OCI-LY1 (cell line): ENCODE results near the gene SLC9A9.
A peak's percentile ranks its signal among the peaks of the same experiment; 100 is the strongest.
"Not testable (repeated sequence)": the region's sequence is repeated elsewhere in the genome, so short reads cannot be mapped to it uniquely, and the experiment has no call there.

Experiments used
- H2AFZ ChIP-seq: fragments of 200-600 bp; sonication (generic), shearing (Covaris generic); 2 replicates; pipeline ENCODE4 v1.6.0; 2014; ENCODE audit warnings: antibody characterized with exemption, mild to moderate bottlenecking, low read length
- H3F3A ChIP-seq: fragments of 200-600 bp; sonication (generic), shearing (Covaris generic); 2 replicates; pipeline ENCODE4 v1.6.0; 2014; ENCODE audit warnings: mild to moderate bottlenecking, antibody characterized with exemption, low read length, moderate library complexity; ENCODE audit not compliant: insufficient read depth
- H3K27ac ChIP-seq: fragments of 200-600 bp; sonication (generic); 2 replicates; pipeline ENCODE4 v1.5.1; 2014; ENCODE audit warnings: low read length, mixed run types, mild to moderate bottlenecking, low read depth; ENCODE audit not compliant: poor library complexity, severe bottlenecking
- H3K27me3 ChIP-seq: fragments of 200-600 bp; sonication (generic); 2 replicates; pipeline ENCODE4 v1.6.0; 2014; ENCODE audit warnings: antibody characterized with exemption, mild to moderate bottlenecking, low read length, moderate library complexity; ENCODE audit not compliant: insufficient read depth
- H3K36me3 ChIP-seq: fragments of 200-600 bp; sonication (generic); 2 replicates; pipeline ENCODE4 v1.6.1; 2014; ENCODE audit warnings: mild to moderate bottlenecking, antibody characterized with exemption, low read length, moderate library complexity, mixed read lengths; ENCODE audit not compliant: insufficient read depth
- H3K4me1 ChIP-seq: fragments of 200-600 bp; sonication (generic); 2 replicates; pipeline ENCODE4 v1.5.1; 2014; ENCODE audit warnings: mild to moderate bottlenecking, low read length, moderate library complexity; ENCODE audit not compliant: insufficient read depth, severe bottlenecking
- H3K4me2 ChIP-seq: fragments of 200-600 bp; sonication (generic), shearing (Covaris generic); 2 replicates; pipeline ENCODE4 v1.6.1; 2014; ENCODE audit warnings: low read length
- H3K4me3 ChIP-seq: fragments of 200-600 bp; sonication (generic); 2 replicates; pipeline ENCODE4 v1.5.1; 2014; ENCODE audit warnings: low read length, low read depth, mild to moderate bottlenecking, mixed read lengths; ENCODE audit not compliant: poor library complexity, severe bottlenecking
- H3K79me2 ChIP-seq: fragments of 200-600 bp; shearing (Covaris generic); 2 replicates; pipeline ENCODE4 v1.6.1; 2016; ENCODE audit warnings: mixed run types, low read length, mixed read lengths; ENCODE audit not compliant: insufficient read depth
- H3K9ac ChIP-seq: fragments of 200-600 bp; sonication (generic), shearing (Covaris generic); 2 replicates; pipeline ENCODE4 v1.6.1; 2014; ENCODE audit warnings: mild to moderate bottlenecking, low read length, mixed read lengths
- H3K9me2 ChIP-seq: fragments of 200-600 bp; sonication (generic), shearing (Covaris generic); 2 replicates; pipeline ENCODE4 v1.6.1; 2014; ENCODE audit warnings: low read depth, mild to moderate bottlenecking, low read length, mixed read lengths
- H3K9me3 ChIP-seq: fragments of 200-600 bp; shearing (Covaris generic); 2 replicates; pipeline ENCODE4 v1.6.1; 2014; ENCODE audit warnings: low read length, mixed read lengths
- H4K20me1 ChIP-seq: fragments of 200-600 bp; sonication (generic), shearing (Covaris generic); 2 replicates; pipeline ENCODE4 v1.6.0; 2016; ENCODE audit warnings: mild to moderate bottlenecking, low read length; ENCODE audit not compliant: insufficient read depth
- CTCF ChIP-seq: fragments of 200-600 bp; sonication (generic), shearing (Covaris generic); IDR thresholded peaks from 2 replicates; pipeline ENCODE4 v1.5.1; 2017; ENCODE audit warnings: mild to moderate bottlenecking, antibody characterized with exemption, low read length, moderate library complexity, mixed read lengths
- EZH2 ChIP-seq: fragments of 200-600 bp; sonication (generic), shearing (Covaris generic); IDR thresholded peaks from 2 replicates; pipeline ENCODE4 v1.8.0; 2017; ENCODE audit warnings: borderline replicate concordance, mixed run types, mild to moderate bottlenecking, antibody characterized with exemption, low read length, moderate library complexity, mixed read lengths

Gene SLC9A9

DNA sequence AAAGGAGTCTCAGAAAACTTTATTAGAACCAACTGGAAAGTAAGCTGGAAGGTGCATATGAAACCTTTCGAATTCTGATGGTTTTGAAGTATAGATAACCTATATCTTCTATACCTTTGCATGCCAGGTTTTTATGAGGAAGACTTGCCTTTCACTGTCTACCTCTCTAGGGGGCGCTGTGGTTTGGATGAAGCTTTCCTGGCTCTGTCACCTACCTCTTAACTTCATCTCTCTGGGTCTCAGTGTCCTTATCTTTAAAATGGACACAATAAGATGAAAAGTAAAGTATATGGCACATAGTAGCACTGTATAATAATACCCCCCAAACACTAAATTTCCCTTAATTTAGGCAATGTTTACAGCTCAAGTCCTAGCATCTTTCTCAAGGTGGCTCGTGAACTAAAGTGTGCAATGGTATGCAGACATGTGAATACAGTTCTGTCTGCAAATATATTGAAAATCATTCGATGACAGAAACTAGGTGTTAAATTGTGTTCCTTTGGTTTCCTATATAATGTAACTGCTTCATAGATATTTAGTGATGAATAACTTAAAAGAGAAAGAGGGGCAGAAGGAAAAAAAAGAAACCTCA is 414.4 kb downstream of the SLC9A9 start:
- no peaks in the 10 kb centered on the region for H3K27me3 ChIP-seq
- no peaks in the 10 kb centered on the region for H4K20me1 ChIP-seq
- H3K9me2 ChIP-seq, result no peaks in the 10 kb centered on the region
- peaks cover 99% of the 10 kb centered on the region for H3K4me1 ChIP-seq
- H3K79me2 ChIP-seq, result no peaks in the 10 kb centered on the region
- peak overlapping the region; percentile 76 for H3K27ac ChIP-seq
- H2AFZ ChIP-seq, result no peak overlapping the region
- H3K36me3 ChIP-seq, result no peaks in the 10 kb centered on the region
- peak overlapping the region; percentile 46 for H3K9ac ChIP-seq
- no peaks in the 10 kb centered on the region for H3K9me3 ChIP-seq
- TF ChIP-seq EZH2 (no peak), CTCF (peak; percentile 93)
- no peaks in the 10 kb centered on the region for H3F3A ChIP-seq
- peak overlapping the region; percentile 44 for H3K4me2 ChIP-seq
- peak overlapping the region; percentile 28 for H3K4me3 ChIP-seq

- H3K27ac ChIP-seq, result peak overlapping the region; percentile 63
- H3K4me2 ChIP-seq, result not testable (repeated sequence)
These were observed 417.0 kb downstream of the SLC9A9 start for GRCh38 chr3:143431298-143431697.

DNA sequence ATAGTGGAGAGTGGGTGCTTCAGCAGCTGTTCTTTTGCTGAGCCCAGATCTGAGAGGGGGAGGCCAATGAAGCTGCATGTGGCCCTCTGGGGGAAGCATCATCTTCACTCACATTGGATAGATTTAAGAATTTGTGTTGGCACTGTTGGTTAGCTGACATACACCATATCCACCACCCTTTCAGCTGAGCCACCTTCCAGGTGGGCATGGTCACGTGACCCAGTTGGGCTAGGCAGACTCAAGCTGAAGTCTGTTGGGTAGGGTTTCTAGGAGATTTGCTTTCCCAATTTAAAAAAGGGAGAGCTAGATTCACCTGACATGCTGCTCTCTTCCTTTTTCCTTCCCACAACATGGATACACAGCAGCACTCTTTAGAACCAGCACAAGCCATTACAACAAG is 417.7 kb downstream of the SLC9A9 start:
- Histone ChIP-seq H3K4me2 (peak overlapping the region; percentile 43; the same call in 1 of the 2 replicates), H3K79me2 (no peaks in the 10 kb centered on the region), H3K4me1 (peaks cover 90% of the 10 kb centered on the region), H3K27me3 (no peaks in the 10 kb centered on the region), H3K36me3 (no peaks in the 10 kb centered on the region), H3K9ac (no peak overlapping the region; the same call in 1 of the 2 replicates), H3K9me3 (no peaks in the 10 kb centered on the region), H3K4me3 (no peak overlapping the region), H3F3A (no peaks in the 10 kb centered on the region), H2AFZ (no peak overlapping the region), H3K27ac (peak overlapping the region; percentile 63), H3K9me2 (no peaks in the 10 kb centered on the region), H4K20me1 (no peaks in the 10 kb centered on the region)
- TF ChIP-seq EZH2 (no peak), CTCF (no peak)

More at GRCh38 chr3:143431298-143431697, 417.0 kb downstream of the SLC9A9 start:
- H3K4me1 ChIP-seq, result peaks cover 98% of the 10 kb centered on the region
- not testable (repeated sequence) for H2AFZ ChIP-seq, H3K4me3 ChIP-seq, H3K9me3 ChIP-seq, H3K9ac ChIP-seq, H3K9me2 ChIP-seq, H4K20me1 ChIP-seq, H3F3A ChIP-seq, H3K36me3 ChIP-seq, H3K27me3 ChIP-seq, H3K79me2 ChIP-seq
